BLaER1 treated with 17β-estradiol and CSF1 and Interleukin-3, amounts not matched to agents 10 nM and 100 nM (cell line): ENCODE results near the gene CD151.

ENCODE experiments used
- H3K27ac ChIP-seq, 11 experiments: shearing (Covaris generic); formaldehyde crosslinking; 2 replicates each; pipeline ENCODE4 v1.8.1; 2022
- H3K27me3 ChIP-seq, 11 experiments: shearing (Covaris generic); formaldehyde crosslinking; 2 replicates each; pipeline ENCODE4 v1.8.1; 2022
- H3K36me3 ChIP-seq, 11 experiments: shearing (Covaris generic); formaldehyde crosslinking; 2 replicates each; pipeline ENCODE4 v1.8.1; 2022
- H3K4me1 ChIP-seq, 10 experiments: shearing (Covaris generic); formaldehyde crosslinking; 2 replicates each; pipeline ENCODE4 v1.8.1; 2022
- H3K4me2 ChIP-seq, 11 experiments: shearing (Covaris generic); formaldehyde crosslinking; 2 replicates each; pipeline ENCODE4 v1.8.1; 2022
- H3K4me3 ChIP-seq, 10 experiments: shearing (Covaris generic); formaldehyde crosslinking; 2 replicates each; pipeline ENCODE4 v1.8.1; 2022
- H3K9ac ChIP-seq, 11 experiments: shearing (Covaris generic); formaldehyde crosslinking; 2 replicates each; pipeline ENCODE4 v1.8.1; 2022
- H3K9me3 ChIP-seq, 11 experiments: shearing (Covaris generic); formaldehyde crosslinking; replicated peaks in 1 of 11; 2 replicates each; pipeline ENCODE4 v1.8.1; 2022
- H4K20me1 ChIP-seq, 11 experiments: shearing (Covaris generic); formaldehyde crosslinking; 2 replicates each; pipeline ENCODE4 v1.8.1; 2022
- Cebpa-rat ChIP-seq, 11 experiments: shearing (Covaris generic); IDR thresholded peaks; 2 replicates each; pipeline ENCODE4 v1.8.1; 2022

CD151 gene

GRCh38 chr11:858053-858761, 25.5 kb downstream of the CD151 start:
- H3K4me2 ChIP-seq, result no peak overlapping the region
- H3K9me3 ChIP-seq, result no peaks in the 10 kb centered on the region
- TF ChIP-seq Cebpa-rat (IDR thresholded peaks at IDR 0.05), result no peak
- H3K4me1 ChIP-seq, result peaks cover 13 to 80% (median 58%) of the 10 kb centered on the region in 10 experiments; a peak in 19 of 20 replicates
- no peak overlapping the region for H3K9ac ChIP-seq
- no peaks in the 10 kb centered on the region for H3K27me3 ChIP-seq
- H3K36me3 ChIP-seq, result peaks cover 0 to 68% (median 0%) of the 10 kb centered on the region in 11 experiments; a peak in 5 of 22 replicates
- no peak overlapping the region for H3K27ac ChIP-seq
- no peak overlapping the region for H3K4me3 ChIP-seq
- peaks cover 34 to 100% (median 89%) of the 10 kb centered on the region in 11 experiments; a peak in 21 of 22 replicates for H4K20me1 ChIP-seq

GRCh38 chr11:858762-859339, 26.1 kb downstream of the CD151 start:
- no peak overlapping the region for H3K4me3 ChIP-seq
- peaks cover 13 to 79% (median 51%) of the 10 kb centered on the region in 10 experiments; a peak in 19 of 20 replicates for H3K4me1 ChIP-seq
- H3K36me3 ChIP-seq, result peaks cover 0 to 70% (median 0%) of the 10 kb centered on the region in 11 experiments; a peak in 5 of 22 replicates
- peaks cover 37 to 100% (median 89%) of the 10 kb centered on the region in 11 experiments; a peak in 21 of 22 replicates for H4K20me1 ChIP-seq
- H3K9me3 ChIP-seq, result no peaks in the 10 kb centered on the region
- TF ChIP-seq Cebpa-rat (IDR thresholded peaks at IDR 0.05), result no peak
- H3K27me3 ChIP-seq, result no peaks in the 10 kb centered on the region
- no peak overlapping the region for H3K9ac ChIP-seq
- peak overlapping the region in 3 of 11 experiments; percentile 31 to 50 (median 48); a peak in 5 of 22 replicates for H3K4me2 ChIP-seq
- no peak overlapping the region for H3K27ac ChIP-seq

- Histone ChIP-seq H3K27ac (no peak overlapping the region), H3K36me3 (peaks cover 0 to 70% (median 0%) of the 10 kb centered on the region in 11 experiments; a peak in 6 of 22 replicates), H3K9me3 (no peaks in the 10 kb centered on the region), H3K9ac (peak overlapping the region in 4 of 11 experiments; percentile 7 to 37 (median 16); a peak in 3 of 22 replicates), H3K4me1 (peaks cover 13 to 72% (median 44%) of the 10 kb centered on the region in 10 experiments; a peak in 19 of 20 replicates), H3K4me3 (no peak overlapping the region), H4K20me1 (peaks cover 39 to 100% (median 89%) of the 10 kb centered on the region in 11 experiments; a peak in 21 of 22 replicates), H3K4me2 (peak overlapping the region in 10 of 11 experiments; percentile 12 to 50 (median 38); a peak in 14 of 22 replicates), H3K27me3 (no peaks in the 10 kb centered on the region)
- TF ChIP-seq Cebpa-rat (IDR thresholded peaks at IDR 0.05), result no peak
Observed at GRCh38 chr11:859394-860131, 26.8 kb downstream of the CD151 start.

- Histone ChIP-seq H3K4me3 (no peak overlapping the region), H3K27me3 (no peaks in the 10 kb centered on the region), H3K27ac (no peak overlapping the region), H3K9me3 (no peaks in the 10 kb centered on the region), H3K4me2 (peak overlapping the region in 9 of 11 experiments; percentile 3 to 50 (median 39); a peak in 9 of 22 replicates), H3K9ac (peak overlapping the region in 4 of 11 experiments; percentile 7 to 44 (median 16); a peak in 4 of 22 replicates), H4K20me1 (peaks cover 30 to 100% (median 87%) of the 10 kb centered on the region in 11 experiments; a peak in 21 of 22 replicates), H3K4me1 (peaks cover 13 to 65% (median 42%) of the 10 kb centered on the region in 10 experiments; a peak in 19 of 20 replicates), H3K36me3 (peaks cover 0 to 70% (median 0%) of the 10 kb centered on the region in 11 experiments; a peak in 9 of 22 replicates)
- no peak for TF ChIP-seq Cebpa-rat (IDR thresholded peaks at IDR 0.05)
Observed at GRCh38 chr11:860234-861104, 27.7 kb downstream of the CD151 start.

- no peak overlapping the region; a peak in 2 of 22 replicates for H3K9ac ChIP-seq
- no peak overlapping the region for H3K27ac ChIP-seq
- no peaks in the 10 kb centered on the region for H3K27me3 ChIP-seq
- peaks cover 25 to 100% (median 85%) of the 10 kb centered on the region in 11 experiments; a peak in 21 of 22 replicates for H4K20me1 ChIP-seq
- peak overlapping the region in 3 of 11 experiments; percentile 31 to 47 (median 41); a peak in 1 of 22 replicates for H3K4me2 ChIP-seq
- no peak for TF ChIP-seq Cebpa-rat (IDR thresholded peaks at IDR 0.05)
- peaks cover 13 to 60% (median 40%) of the 10 kb centered on the region in 10 experiments; a peak in 19 of 20 replicates for H3K4me1 ChIP-seq
- H3K9me3 ChIP-seq, result no peaks in the 10 kb centered on the region
- no peak overlapping the region for H3K4me3 ChIP-seq
- H3K36me3 ChIP-seq, result peaks cover 0 to 70% (median 5%) of the 10 kb centered on the region in 11 experiments; a peak in 9 of 22 replicates
Observed at GRCh38 chr11:861105-861479, 28.3 kb downstream of the CD151 start.

GRCh38 chr11:862081-862661, 29.4 kb downstream of the CD151 start:
- no peak overlapping the region for H3K4me3 ChIP-seq
- H3K4me2 ChIP-seq, result no peak overlapping the region
- TF ChIP-seq Cebpa-rat (IDR thresholded peaks at IDR 0.05), result no peak
- peaks cover 0 to 76% (median 15%) of the 10 kb centered on the region in 11 experiments; a peak in 11 of 22 replicates for H3K36me3 ChIP-seq
- H3K9me3 ChIP-seq, result no peaks in the 10 kb centered on the region
- H3K9ac ChIP-seq, result no peak overlapping the region
- H4K20me1 ChIP-seq, result peaks cover 21 to 100% (median 76%) of the 10 kb centered on the region in 11 experiments; a peak in 20 of 22 replicates
- peaks cover 13 to 49% (median 30%) of the 10 kb centered on the region in 10 experiments; a peak in 19 of 20 replicates for H3K4me1 ChIP-seq
- no peak overlapping the region for H3K27ac ChIP-seq
- no peaks in the 10 kb centered on the region for H3K27me3 ChIP-seq

- H4K20me1 ChIP-seq, result peaks cover 20 to 100% (median 73%) of the 10 kb centered on the region in 11 experiments; a peak in 20 of 22 replicates
- H3K4me1 ChIP-seq, result peaks cover 13 to 44% (median 26%) of the 10 kb centered on the region in 10 experiments; a peak in 19 of 20 replicates
- peaks cover 0 to 78% (median 15%) of the 10 kb centered on the region in 11 experiments; a peak in 11 of 22 replicates for H3K36me3 ChIP-seq
- H3K9me3 ChIP-seq, result no peaks in the 10 kb centered on the region
- no peak overlapping the region for H3K9ac ChIP-seq
- no peak overlapping the region for H3K4me3 ChIP-seq
- TF ChIP-seq Cebpa-rat (IDR thresholded peaks at IDR 0.05), result no peak
- H3K4me2 ChIP-seq, result no peak overlapping the region
- no peaks in the 10 kb centered on the region for H3K27me3 ChIP-seq
- no peak overlapping the region; a peak in 1 of 22 replicates for H3K27ac ChIP-seq
Observed at GRCh38 chr11:862696-863022, 29.9 kb downstream of the CD151 start.
